Rectal smooth muscle tissue (tissue), 1 donor: ENCODE measurements around the gene HDHD2.
A peak's percentile ranks its signal among the peaks of the same experiment; 100 is the strongest.
"Not testable (repeated sequence)": the region's sequence is repeated elsewhere in the genome, so short reads cannot be mapped to it uniquely, and the experiment has no call there.

ENCODE experiments used
- H3K27ac ChIP-seq: one replicate; pipeline ENCODE4 v1.7.0; 2013; ENCODE audit warnings: low read depth, low read length, inconsistent platforms
- H3K27me3 ChIP-seq: one replicate; pipeline ENCODE4 v1.7.0; 2013; ENCODE audit warnings: low read length; ENCODE audit not compliant: control insufficient read depth, insufficient read depth
- H3K36me3 ChIP-seq: one replicate; pipeline ENCODE4 v1.7.0; 2013; ENCODE audit warnings: low read length; ENCODE audit not compliant: control insufficient read depth, insufficient read depth
- H3K4me1 ChIP-seq: one replicate; pipeline ENCODE4 v1.7.0; 2013; ENCODE audit warnings: low read length; ENCODE audit not compliant: control insufficient read depth, insufficient read depth
- H3K4me3 ChIP-seq: one replicate; pipeline ENCODE4 v1.7.0; 2013; ENCODE audit warnings: low read length
- H3K9ac ChIP-seq: one replicate; pipeline ENCODE4 v1.7.0; 2013; ENCODE audit warnings: low read length

Gene HDHD2, protein sequence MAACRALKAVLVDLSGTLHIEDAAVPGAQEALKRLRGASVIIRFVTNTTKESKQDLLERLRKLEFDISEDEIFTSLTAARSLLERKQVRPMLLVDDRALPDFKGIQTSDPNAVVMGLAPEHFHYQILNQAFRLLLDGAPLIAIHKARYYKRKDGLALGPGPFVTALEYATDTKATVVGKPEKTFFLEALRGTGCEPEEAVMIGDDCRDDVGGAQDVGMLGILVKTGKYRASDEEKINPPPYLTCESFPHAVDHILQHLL

DNA sequence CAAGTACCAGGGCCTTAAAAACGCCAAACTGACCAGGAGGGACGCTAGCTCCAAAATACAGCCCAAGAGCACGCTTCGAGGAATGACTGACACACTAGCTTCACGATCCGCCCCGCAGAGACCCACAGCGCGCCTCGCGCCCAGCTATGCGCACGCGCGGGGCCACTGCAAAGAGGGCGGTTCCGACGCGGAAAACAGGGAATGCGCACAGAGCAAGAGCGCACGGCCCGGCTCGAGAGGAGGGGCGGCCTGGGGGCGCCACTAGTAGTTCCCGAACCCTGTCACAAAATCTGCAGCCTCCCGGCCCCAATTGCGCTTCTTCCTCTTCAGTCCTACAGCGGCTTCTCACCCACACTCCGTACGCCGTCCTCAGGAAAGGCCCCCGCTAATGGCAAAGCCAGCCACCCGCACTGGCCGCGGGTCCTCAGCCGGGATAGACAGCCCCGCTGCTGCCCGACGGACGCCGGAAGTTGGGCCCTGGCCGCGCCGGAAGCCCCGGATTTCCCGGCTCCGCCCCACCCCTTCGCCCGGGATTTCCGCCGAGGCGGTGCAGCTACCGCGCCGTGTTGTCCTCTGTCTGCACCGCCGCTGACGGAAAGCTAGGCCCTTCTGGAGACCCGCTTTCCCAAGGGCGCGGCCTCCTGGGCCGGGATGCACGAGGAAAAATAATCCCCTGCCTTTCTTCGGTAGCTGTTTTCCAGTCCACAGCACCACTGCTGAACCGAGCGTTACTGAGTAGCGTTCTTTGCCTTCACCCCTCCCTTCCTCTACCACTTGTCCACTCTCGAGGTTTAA, at the start of gene HDHD2:
Gene HDHD2 (minus strand): TSS at position 472 of the 795 bp plus-strand sequence. CDS start 14,061 bp downstream, outside the sequence.
- no peaks in the 10 kb centered on the region for H3K27me3 ChIP-seq
- peak within 1 kb of the TSS; percentile 92 for H3K27ac ChIP-seq
- H3K36me3 ChIP-seq, result no peaks in the 10 kb centered on the region
- H3K9ac ChIP-seq, result peak within 1 kb of the TSS; percentile 83
- H3K4me1 ChIP-seq, result peaks cover 5% of the 10 kb centered on the region
- H3K4me3 ChIP-seq, result peak within 1 kb of the TSS; percentile 99

DNA sequence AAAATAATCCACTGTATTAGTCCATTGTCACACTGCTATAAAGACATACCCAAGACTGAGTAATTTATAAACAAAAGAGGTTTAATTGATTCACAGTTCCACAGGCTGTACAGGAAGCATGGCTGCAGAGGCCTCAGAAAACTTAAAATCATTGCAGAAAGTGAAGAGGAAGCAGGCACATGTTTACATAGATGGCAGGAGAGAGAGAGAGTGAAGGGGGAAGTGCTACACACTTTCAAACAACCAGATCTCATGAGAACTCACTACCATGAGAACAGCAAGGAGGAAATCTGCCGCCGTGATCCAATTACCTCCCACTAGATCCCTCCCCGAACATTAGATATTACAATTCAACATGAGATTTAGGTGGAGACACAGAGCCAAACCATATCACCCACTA, 45.7 kb upstream of the HDHD2 start:
- not testable (repeated sequence) for H3K27ac ChIP-seq, H3K4me3 ChIP-seq, H3K4me1 ChIP-seq, H3K36me3 ChIP-seq, H3K9ac ChIP-seq, H3K27me3 ChIP-seq

DNA sequence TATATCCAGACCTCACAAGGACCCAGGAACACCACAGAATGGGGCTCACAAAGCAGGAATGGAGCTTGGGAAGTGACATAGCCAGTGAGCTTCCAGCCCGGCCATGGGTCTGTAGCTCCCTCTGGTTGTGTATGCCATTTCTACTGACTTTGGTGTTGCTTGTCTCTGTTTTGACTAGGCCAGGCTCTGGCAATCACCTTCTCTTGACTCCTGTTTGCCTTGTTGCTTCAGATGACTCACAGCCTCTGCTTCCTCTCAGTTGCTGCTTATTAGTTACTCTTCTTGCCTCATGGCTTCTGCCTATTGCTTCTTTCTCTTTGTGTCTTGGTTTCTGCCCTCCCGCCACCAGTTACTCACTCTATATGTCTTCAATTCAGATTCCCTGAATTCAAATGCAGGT, 41.7 kb upstream of the HDHD2 start:
- Histone ChIP-seq H3K36me3 (no peaks in the 10 kb centered on the region), H3K4me3 (no peak overlapping the region), H3K9ac (no peak overlapping the region), H3K27ac (no peak overlapping the region), H3K4me1 (no peaks in the 10 kb centered on the region), H3K27me3 (no peaks in the 10 kb centered on the region)

DNA sequence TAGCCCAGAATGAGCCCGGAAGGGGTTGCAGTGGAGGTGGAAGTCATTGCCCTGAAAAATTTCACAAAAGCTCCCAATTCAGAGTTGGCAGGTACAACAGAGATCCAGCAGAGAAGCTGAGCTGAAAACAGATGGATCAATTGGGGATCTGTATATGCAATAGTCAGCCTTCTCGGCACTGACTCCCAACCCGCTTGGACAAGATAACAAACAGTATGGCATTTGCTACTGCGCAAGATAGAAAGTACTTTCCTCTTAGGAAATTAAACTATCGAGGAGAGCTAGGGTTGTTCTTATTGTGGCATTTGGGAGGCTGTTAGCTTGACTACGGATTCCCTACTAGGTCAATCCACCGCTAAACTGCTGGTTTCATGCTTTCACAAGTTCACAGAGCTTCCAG, 37.4 kb upstream of the HDHD2 start:
- H3K27me3 ChIP-seq, result no peaks in the 10 kb centered on the region
- no peaks in the 10 kb centered on the region for H3K36me3 ChIP-seq
- no peak overlapping the region for H3K27ac ChIP-seq

DNA sequence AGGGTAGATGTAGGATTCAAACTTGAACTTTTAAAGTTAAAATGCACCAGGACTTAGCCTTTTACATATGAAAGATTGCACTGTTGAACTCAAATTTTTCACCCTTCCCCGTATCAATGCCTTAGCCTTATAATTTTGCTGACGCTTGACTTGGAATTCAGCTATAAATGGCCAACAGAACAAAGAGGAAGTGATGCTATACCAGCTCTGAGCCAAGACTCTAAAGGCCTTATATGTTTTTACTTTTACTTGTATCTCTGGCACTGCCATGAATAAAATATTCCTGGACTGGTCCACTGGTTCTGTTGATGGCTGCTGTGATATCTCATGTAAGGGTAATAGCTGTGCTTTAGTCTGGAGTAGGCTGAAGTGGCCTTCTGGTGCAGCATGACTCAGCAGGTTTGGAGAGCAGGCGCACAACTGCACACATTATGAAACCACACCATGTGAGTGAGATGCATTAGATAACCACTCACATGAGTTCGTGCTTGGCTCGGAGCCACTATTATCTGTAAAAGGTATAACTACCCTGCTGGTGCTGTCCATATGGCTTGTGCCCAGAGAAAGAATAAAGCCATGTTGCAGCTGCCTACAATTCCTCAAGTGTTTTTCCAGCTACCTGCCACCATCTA, 34.2 kb upstream of the HDHD2 start:
- no peak overlapping the region for H3K27ac ChIP-seq
- no peaks in the 10 kb centered on the region for H3K4me1 ChIP-seq
- no peaks in the 10 kb centered on the region for H3K36me3 ChIP-seq
- no peaks in the 10 kb centered on the region for H3K27me3 ChIP-seq
- H3K4me3 ChIP-seq, result no peak overlapping the region
- no peak overlapping the region for H3K9ac ChIP-seq

More for the DNA sequence above, 37.4 kb upstream of the HDHD2 start:
- no peak overlapping the region for H3K9ac ChIP-seq
- no peaks in the 10 kb centered on the region for H3K4me1 ChIP-seq
- H3K4me3 ChIP-seq, result no peak overlapping the region

DNA sequence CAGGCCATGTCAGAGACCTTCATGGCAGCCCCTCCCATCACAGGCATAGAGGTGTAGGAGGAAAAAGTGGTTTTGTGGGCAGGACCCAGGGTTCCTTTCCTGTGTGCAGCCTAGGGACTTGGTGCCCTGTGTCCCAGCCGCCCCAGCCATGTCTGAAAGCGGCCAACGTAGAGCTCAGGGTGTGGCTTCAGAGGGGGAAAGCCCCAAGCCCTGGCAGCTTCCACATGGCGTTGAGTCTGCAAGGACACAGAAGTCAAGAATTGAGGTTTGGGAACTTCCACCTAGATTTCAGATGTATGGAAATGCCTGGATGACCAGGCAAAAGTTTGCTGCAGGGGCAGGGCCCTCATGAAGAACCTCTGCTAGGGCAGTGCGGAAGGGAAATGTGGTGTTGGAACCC, 31.9 kb upstream of the HDHD2 start:
- H3K9ac ChIP-seq, H3K27ac ChIP-seq, H3K27me3 ChIP-seq, H3K4me3 ChIP-seq, H3K36me3 ChIP-seq, H3K4me1 ChIP-seq: not testable (repeated sequence)

DNA sequence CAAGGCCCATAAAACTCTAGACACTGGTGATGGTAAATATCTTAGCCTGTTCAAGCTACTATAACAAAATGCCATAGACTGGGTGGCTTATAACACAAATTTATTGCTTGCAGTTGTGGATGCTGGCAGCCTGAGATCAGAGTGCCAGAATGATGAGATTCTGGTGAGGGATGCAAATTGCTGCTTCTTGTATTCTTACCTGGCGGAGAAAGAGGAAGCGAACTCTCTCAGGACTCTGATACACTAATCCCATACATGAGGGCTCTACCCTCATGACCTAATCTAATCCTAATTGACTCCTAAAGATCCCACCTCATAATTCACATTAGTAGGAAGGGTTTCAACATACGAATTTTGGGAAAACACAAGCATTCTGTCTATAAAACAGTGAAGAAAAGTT, 30.5 kb upstream of the HDHD2 start:
- H3K36me3 ChIP-seq, result no peaks in the 10 kb centered on the region
- no peak overlapping the region for H3K27ac ChIP-seq
- H3K27me3 ChIP-seq, result no peaks in the 10 kb centered on the region
- H3K4me1 ChIP-seq, result no peaks in the 10 kb centered on the region
- H3K9ac ChIP-seq, result no peak overlapping the region
- H3K4me3 ChIP-seq, result no peak overlapping the region

DNA sequence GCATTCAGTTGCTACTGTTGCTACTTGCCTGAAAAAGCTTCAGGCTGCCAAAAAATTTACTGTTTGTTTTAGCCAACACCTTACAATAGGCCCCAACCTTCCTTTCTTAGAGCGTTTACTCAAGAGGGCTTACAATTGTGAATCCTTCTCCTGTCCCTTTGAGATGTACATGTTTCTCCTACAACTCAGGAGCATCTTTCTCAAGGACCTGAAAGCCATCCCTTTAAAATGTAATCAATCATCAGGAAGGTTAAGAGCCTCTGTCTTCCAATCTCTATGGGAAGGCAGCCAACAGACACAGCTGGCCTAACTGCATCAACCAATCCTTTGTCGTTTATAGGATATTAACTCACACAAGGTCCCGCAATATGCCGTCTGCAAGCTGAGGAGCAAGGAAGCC, 29.2 kb upstream of the HDHD2 start:
- Histone ChIP-seq H3K4me3 (no peak overlapping the region), H3K9ac (no peak overlapping the region), H3K27me3 (no peaks in the 10 kb centered on the region), H3K36me3 (no peaks in the 10 kb centered on the region), H3K27ac (no peak overlapping the region), H3K4me1 (peaks cover 6% of the 10 kb centered on the region)

DNA sequence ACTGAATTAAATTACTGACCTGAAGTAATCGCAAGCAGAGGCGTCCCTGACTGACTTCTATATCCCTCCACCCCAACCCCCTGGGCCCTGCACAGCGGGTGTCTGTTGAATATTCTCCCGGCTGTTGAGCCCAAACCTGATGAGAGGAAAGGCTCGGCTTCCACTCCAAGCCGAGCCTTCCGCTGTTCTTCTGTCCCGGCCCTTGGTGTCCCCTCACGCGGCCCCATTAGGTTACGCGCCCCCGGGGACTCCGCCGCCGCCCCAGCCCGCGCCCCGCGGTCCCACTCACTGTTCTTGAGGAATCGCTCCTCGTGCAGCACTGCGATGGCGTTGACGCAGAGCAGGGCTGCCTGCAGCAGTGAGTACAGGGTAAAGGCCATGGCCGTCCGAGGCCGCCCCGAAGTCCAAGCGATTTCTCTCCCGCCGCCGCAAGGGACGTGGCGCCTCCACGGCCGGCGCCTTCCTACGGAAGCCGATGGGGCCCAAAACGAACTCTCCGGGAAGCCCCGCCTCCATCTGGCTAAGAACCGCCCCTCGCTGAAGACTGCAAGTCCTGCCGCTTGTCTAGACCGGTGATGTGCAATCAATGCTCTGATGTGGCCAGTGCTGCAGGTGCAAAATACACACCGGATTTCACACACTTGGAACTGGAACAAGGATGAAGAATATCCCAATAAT, 25.7 kb upstream of the HDHD2 start, which contains the start of gene IER3IP1:
Gene IER3IP1 (minus strand): TSS at position 467 of the 678 bp plus-strand sequence. CDS start 87 bp downstream, at position 380.
- H3K36me3 ChIP-seq, result no peaks in the 10 kb centered on the region
- H3K4me1 ChIP-seq, result peaks cover 6% of the 10 kb centered on the region

DNA sequence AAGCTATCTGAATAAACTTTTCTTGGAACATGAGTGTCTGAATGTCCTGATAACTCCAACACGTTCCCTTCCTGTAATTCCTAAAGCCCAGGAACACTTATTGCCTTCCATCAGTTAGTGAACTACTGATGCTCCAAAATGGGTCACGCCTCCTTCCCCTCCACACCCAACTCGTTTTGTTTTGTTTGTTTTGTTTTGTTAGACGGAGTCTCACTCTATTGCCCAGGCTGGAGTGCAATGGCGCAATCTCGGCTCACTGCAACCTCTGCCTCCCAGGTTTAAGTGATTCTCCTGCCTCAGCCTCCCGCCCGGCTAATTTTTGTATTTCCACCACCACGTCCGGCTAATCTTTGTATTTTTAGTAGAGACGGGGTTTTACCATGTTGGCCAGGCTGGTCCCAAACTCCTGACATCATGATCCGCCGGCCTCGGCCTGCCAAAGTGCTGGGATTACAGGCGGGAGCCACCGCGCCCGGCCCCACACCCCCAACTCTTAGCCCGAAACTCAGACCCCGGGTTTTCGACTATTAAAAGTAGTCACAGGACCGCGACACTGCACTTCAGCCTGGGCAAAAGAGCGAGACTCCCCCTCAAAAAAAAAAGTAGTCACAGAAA, 25.1 kb upstream of the HDHD2 start:
- Histone ChIP-seq H3K36me3 (no peaks in the 10 kb centered on the region), H3K27me3 (no peaks in the 10 kb centered on the region), H3K4me1 (peaks cover 6% of the 10 kb centered on the region), H3K27ac (peak overlapping the region; percentile 72), H3K4me3 (peak overlapping the region; percentile 69), H3K9ac (no peak overlapping the region)

More for the DNA sequence above, 25.7 kb upstream of the HDHD2 start, which contains the start of gene IER3IP1:
- H3K4me3 ChIP-seq, result peak within 1 kb of the TSS; percentile 69
- peak within 1 kb of the TSS; percentile 72 for H3K27ac ChIP-seq
- no peaks in the 10 kb centered on the region for H3K27me3 ChIP-seq
- no peak within 1 kb of the TSS for H3K9ac ChIP-seq

DNA sequence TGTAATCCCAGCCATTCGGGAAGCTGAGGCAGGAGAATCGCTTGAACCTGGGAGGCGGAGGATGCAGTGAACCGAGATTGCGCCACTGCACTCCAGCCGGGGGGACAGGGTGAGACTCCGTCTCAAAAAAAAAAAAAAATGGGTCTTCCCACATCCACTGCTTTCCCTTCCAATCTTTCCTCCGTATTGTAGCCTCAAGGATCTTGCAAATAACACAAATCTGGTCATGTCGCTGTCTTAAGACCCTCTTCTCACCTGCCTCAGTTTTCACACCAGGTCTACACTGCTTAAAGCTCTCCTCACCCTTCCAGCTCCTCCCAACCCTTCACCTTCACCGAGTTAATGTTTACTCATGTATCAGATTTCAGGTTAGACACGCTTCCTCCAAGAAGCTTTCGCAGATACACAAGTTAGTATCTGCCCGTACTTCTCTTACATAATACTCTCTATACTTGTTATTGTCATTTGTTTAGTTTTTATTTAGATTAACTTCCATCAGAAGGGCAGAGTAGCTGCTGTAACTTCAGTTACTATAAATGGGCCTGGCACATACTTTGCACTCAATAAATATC, 24.3 kb upstream of the HDHD2 start:
- Histone ChIP-seq H3K4me1 (peaks cover 6% of the 10 kb centered on the region), H3K9ac (no peak overlapping the region), H3K36me3 (no peaks in the 10 kb centered on the region), H3K27ac (no peak overlapping the region), H3K27me3 (no peaks in the 10 kb centered on the region), H3K4me3 (peak overlapping the region; percentile 69)
